DOHH2 (cell line): ENCODE measurements around the gene IL16.

Experiments used
- H3F3A ChIP-seq: fragments of 200-600 bp; sonication (generic), shearing (Covaris generic); 2 replicates; pipeline ENCODE4 v1.6.0; 2016; ENCODE audit warnings: antibody characterized with exemption, mild to moderate bottlenecking; ENCODE audit not compliant: control insufficient read depth, insufficient read depth
- H3K27ac ChIP-seq: fragments of 200-600 bp; sonication (generic); 2 replicates; pipeline ENCODE4 v1.5.1; 2014; ENCODE audit warnings: low read depth, mild to moderate bottlenecking, low read length, moderate library complexity
- H3K27me3 ChIP-seq: fragments of 200-600 bp; sonication (generic); 2 replicates; pipeline ENCODE4 v1.6.1; 2014; ENCODE audit warnings: mild to moderate bottlenecking, low read length, mixed read lengths; ENCODE audit not compliant: control insufficient read depth
- H3K36me3 ChIP-seq: fragments of 200-600 bp; sonication (generic); 2 replicates; pipeline ENCODE4 v1.6.1; 2014; ENCODE audit warnings: mild to moderate bottlenecking, low read length, moderate library complexity, mixed read lengths; ENCODE audit not compliant: control insufficient read depth
- H3K4me1 ChIP-seq: fragments of 200-600 bp; sonication (generic); 2 replicates; pipeline ENCODE4 v1.6.1; 2014; ENCODE audit warnings: mild to moderate bottlenecking, low read length, mixed read lengths; ENCODE audit not compliant: control insufficient read depth
- H3K4me2 ChIP-seq: fragments of 200-600 bp; sonication (generic); 2 replicates; pipeline ENCODE4 v1.6.0; 2014; ENCODE audit warnings: mild to moderate bottlenecking, low read length, moderate library complexity
- H3K4me3 ChIP-seq: fragments of 200-600 bp; sonication (generic); 2 replicates; pipeline ENCODE4 v1.5.1; 2014; ENCODE audit warnings: mild to moderate bottlenecking, low read length, mixed read lengths
- H3K79me2 ChIP-seq: fragments of 200-600 bp; sonication (generic); 2 replicates; pipeline ENCODE4 v1.6.1; 2014; ENCODE audit warnings: mild to moderate bottlenecking, low read length, mixed read lengths; ENCODE audit not compliant: control insufficient read depth
- H3K9me2 ChIP-seq: fragments of 200-600 bp; sonication (generic); replicated peaks from 2 replicates; pipeline ENCODE4 v1.6.1; 2014; ENCODE audit warnings: mild to moderate bottlenecking, low read length, mixed read lengths; ENCODE audit not compliant: control insufficient read depth
- H3K9me3 ChIP-seq: fragments of 200-600 bp; sonication (generic); 2 replicates; pipeline ENCODE4 v1.6.1; 2014; ENCODE audit warnings: antibody characterized with exemption, low read length, mixed read lengths; ENCODE audit not compliant: control insufficient read depth, insufficient read depth
- H4K20me1 ChIP-seq: fragments of 200-600 bp; sonication (generic); 2 replicates; pipeline ENCODE4 v1.6.0; 2014; ENCODE audit warnings: low read depth, mild to moderate bottlenecking, antibody characterized with exemption, low read length, moderate library complexity; ENCODE audit not compliant: control insufficient read depth, insufficient read depth
- CTCF ChIP-seq: fragments of 200-600 bp; sonication (generic); IDR thresholded peaks from one replicate; pipeline ENCODE4 v1.5.1; 2014; ENCODE audit warnings: antibody characterized with exemption, mild to moderate bottlenecking, low read depth, low read length; ENCODE audit not compliant: poor library complexity, severe bottlenecking
- EZH2phosphoT487 ChIP-seq: fragments of 200-600 bp; sonication (generic); IDR thresholded peaks from 2 replicates; pipeline ENCODE4 v1.6.1; 2017; ENCODE audit warnings: borderline replicate concordance, mild to moderate bottlenecking, antibody characterized with exemption, low read length, moderate library complexity, mixed read lengths

The IL16 gene

GRCh38 chr15:81312790-81313543, 116.3 kb downstream of the IL16 start:
- H3K79me2 ChIP-seq: no peaks in the 10 kb centered on the region
- no peak overlapping the region for H3K4me3 ChIP-seq
- H3K27me3 ChIP-seq: no peaks in the 10 kb centered on the region
- no peak overlapping the region for H3K4me2 ChIP-seq
- peaks cover 51% of the 10 kb centered on the region for H3K36me3 ChIP-seq
- H3F3A ChIP-seq: peaks cover 7% of the 10 kb centered on the region; the same call in 1 of the 2 replicates
- H3K4me1 ChIP-seq: peaks cover 48% of the 10 kb centered on the region
- no peak for TF ChIP-seq CTCF
- TF ChIP-seq EZH2phosphoT487: no peak
- H3K9me2 ChIP-seq: no peaks in the 10 kb centered on the region
- H4K20me1 ChIP-seq: no peaks in the 10 kb centered on the region
- H3K27ac ChIP-seq: no peak overlapping the region
- H3K9me3 ChIP-seq: no peaks in the 10 kb centered on the region

GRCh38 chr15:81313686-81314085, 117.0 kb downstream of the IL16 start:
- H4K20me1 ChIP-seq: no peaks in the 10 kb centered on the region
- H3K79me2 ChIP-seq: no peaks in the 10 kb centered on the region
- H3K4me3 ChIP-seq: no peak overlapping the region
- H3K36me3 ChIP-seq: peaks cover 51% of the 10 kb centered on the region
- no peak overlapping the region for H3K27ac ChIP-seq
- H3K9me2 ChIP-seq: no peaks in the 10 kb centered on the region
- peaks cover 7% of the 10 kb centered on the region; the same call in 1 of the 2 replicates for H3F3A ChIP-seq
- no peaks in the 10 kb centered on the region for H3K9me3 ChIP-seq
- peaks cover 55% of the 10 kb centered on the region for H3K4me1 ChIP-seq
- no peak for TF ChIP-seq EZH2phosphoT487
- TF ChIP-seq CTCF: no peak
- no peak overlapping the region for H3K4me2 ChIP-seq
- no peaks in the 10 kb centered on the region for H3K27me3 ChIP-seq

- peaks cover 55% of the 10 kb centered on the region for H3K4me1 ChIP-seq
- no peaks in the 10 kb centered on the region for H4K20me1 ChIP-seq
- no peaks in the 10 kb centered on the region for H3K9me3 ChIP-seq
- peaks cover 51% of the 10 kb centered on the region for H3K36me3 ChIP-seq
- no peak overlapping the region for H3K27ac ChIP-seq
- no peaks in the 10 kb centered on the region for H3K79me2 ChIP-seq
- no peaks in the 10 kb centered on the region for H3K9me2 ChIP-seq
- no peaks in the 10 kb centered on the region for H3K27me3 ChIP-seq
- H3K4me2 ChIP-seq: no peak overlapping the region
- peaks cover 7% of the 10 kb centered on the region; the same call in 1 of the 2 replicates for H3F3A ChIP-seq
- TF ChIP-seq EZH2phosphoT487 (no peak), CTCF (no peak)
- no peak overlapping the region for H3K4me3 ChIP-seq
Observed at GRCh38 chr15:81314378-81314777, 117.7 kb downstream of the IL16 start.
